Measurements from ENCODE around the gene COX11. TPM values are rescaled to one million over a fixed set of nuclear protein-coding genes. Genes with fewer than 3 reads are reported as not detected.

The COX11 gene
- polyA plus RNA-seq, 3 donors = 76.4 to 84.9 (median 76.6) TPM

Other genes starting within 250 kb of the COX11 start
- gene TOM1L1, start 67.8 kb downstream of the COX11 start, polyA plus RNA-seq (ENCODE audit: insufficient read length in 3 of 3) = 100 to 1,000 TPM; 104 to 116 (median 105) TPM
- gene STXBP4, start 111 bp upstream of the COX11 start, polyA plus RNA-seq (ENCODE audit: insufficient read length in 3 of 3) = 10 to 100 TPM; 16.9 to 18.6 (median 18.2) TPM